ENCODE measurements around the gene OTOG.

OTOG gene

DNA sequence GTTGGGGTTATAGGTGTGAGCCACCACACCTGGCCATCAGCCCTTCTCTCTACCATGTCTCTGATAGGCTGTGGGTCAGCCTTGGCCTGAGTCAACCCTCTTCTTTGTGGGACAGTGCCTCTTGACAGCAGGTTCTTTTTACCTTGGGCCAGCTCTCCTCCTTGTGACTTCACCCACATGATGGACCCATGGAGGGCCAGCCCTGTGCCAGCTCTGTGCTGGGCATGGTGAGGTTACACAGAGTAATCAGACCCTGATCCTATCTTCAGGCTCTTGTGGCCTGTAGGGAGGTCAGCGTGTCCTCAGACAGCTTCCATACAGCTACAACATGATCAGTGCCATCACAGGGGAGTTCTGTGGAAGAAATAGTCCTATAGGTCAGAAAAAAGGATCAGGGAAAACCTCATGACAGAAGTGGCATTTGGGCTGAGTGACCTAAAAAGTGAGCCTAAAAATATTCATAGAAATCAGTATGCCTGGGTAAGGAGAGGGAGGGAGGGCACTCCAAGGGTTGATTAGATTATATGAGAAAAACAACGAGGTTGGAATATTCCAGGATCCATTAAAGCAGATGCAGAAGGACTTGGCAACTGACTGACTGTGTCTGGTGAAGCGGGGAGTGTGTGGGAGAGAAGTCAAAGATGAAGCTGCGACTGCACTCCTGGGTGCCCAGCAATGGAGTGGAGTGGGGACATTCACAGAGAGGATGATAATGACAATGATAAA lies 17.1 kb downstream of the OTOG start:
- DNase-seq = no peak

- no peak for DNase-seq
These were observed 17.6 kb downstream of the OTOG start for GRCh38 chr11:17564687-17565042.

- no peak for DNase-seq
These were observed 21.9 kb downstream of the OTOG start for GRCh38 chr11:17568944-17569343.

- DNase-seq = no peak
These were observed 23.0 kb downstream of the OTOG start for GRCh38 chr11:17570034-17570433.

GRCh38 chr11:17571431-17572358 lies 24.6 kb downstream of the OTOG start:
- no peak for DNase-seq

DNA sequence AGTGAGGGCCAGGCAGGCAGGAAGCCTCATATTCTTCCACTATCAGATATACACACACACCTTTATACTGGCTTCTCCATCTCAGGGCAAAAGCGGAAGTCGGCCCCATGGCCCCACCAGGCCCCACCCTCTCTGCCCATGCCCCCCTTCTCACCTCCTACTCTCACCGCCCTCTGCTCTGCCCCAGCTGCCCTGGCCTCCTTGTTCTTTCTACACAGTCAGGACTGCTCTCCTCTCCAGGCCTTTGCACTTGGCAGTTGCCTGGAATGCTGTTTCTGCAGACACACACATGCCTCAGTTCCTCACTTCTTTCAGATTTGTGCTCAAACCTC lies 25.3 kb downstream of the OTOG start:
- DNase-seq = no peak

DNA sequence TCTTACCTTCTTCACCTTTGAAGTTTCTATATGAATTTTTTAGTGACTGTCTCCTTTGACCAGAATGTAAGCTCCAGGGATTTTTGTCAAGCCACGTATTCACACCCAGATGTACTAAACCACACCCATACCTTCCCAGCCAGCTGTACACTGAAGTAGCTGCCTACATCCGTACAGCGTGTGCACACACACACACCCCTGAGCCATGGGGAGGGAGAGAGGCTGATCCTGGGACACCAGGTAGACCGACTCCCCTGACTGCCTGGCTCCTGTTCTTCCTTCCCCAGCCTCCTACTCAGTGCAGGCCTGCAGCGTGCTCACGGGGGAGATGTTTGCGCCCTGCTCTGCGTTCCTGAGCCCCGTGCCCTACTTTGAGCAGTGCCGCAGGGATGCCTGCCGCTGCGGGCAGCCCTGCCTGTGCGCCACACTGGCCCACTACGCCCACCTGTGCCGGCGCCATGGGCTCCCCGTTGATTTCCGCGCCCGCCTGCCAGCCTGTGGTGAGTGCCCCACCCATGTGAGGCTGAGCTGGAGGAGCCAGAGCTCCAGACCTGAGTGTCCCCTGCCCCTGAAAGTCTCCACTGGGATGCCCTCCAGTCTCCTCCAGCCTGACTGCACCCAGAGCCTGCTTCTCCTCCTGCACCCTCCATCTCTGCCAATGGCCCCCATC lies 25.9 kb downstream of the OTOG start:
- no peak for DNase-seq

- no peak for DNase-seq
These were observed 26.5 kb downstream of the OTOG start for GRCh38 chr11:17573526-17573925.

DNA sequence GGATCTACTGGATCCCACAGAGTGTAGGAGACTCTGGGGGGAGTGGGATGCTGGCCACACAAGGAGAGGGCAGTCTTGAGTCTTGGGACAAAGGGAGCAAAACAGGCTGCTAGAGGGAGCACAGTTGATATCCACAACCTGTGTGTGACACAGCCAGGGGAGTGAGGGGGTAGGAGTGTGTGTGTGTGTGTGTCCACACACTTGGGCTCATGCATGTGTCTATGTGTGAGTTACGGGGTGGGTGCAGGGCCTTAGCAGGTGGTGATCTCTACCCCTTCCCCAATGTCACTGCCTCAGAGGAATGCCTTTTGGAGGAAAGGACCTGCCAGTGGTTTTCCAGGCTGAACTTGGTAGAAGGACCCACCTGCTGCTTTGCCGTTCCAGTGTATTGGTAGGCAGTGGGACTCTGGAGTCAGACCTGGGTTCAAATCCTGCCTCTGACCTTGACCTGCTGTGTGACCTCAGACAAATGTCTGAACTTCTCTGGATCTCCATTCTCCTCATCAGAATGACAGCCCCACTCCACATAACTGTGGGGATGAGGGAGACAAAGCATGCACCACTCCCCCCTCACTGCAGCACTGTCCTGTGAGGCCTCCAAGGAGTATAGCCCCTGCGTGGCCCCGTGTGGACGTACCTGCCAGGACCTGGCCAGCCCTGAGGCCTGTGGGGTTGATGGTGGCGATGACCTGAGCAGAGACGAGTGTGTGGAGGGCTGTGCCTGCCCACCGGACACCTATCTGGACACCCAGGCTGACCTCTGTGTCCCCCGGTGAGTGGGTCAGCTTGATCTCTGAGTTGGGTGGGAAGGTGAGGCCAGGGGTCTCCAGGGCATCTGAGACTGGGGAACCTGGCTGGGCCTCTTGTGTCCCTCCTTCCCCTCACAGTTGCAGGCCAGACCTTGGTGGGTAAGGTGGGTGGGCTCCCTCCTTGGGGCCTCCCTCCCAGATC lies 27.4 kb downstream of the OTOG start:
- no peak for DNase-seq

- DNase-seq = no peak
These were observed 28.7 kb downstream of the OTOG start for GRCh38 chr11:17575431-17576425.

DNA sequence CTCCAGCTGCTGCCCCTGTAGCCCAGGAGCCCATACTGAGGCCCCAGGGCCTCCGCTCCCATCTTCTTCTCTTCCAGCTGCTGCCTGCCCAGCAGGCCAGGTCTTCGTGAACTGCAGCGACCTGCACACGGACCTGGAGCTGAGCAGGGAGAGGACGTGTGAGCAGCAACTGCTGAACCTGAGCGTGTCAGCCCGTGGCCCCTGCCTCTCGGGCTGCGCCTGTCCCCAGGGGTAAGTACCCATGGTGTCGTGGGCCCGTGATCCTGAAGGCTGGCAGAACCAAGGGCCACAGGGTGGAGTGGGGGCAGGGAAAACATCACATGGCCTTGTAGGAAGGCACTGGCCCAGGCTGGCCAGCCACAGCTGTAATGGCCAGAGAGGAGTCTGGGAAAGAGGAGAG lies 31.2 kb downstream of the OTOG start:
- DNase-seq = no peak

GRCh38 chr11:17578958-17579357 lies 31.9 kb downstream of the OTOG start:
- DNase-seq = no peak

DNA sequence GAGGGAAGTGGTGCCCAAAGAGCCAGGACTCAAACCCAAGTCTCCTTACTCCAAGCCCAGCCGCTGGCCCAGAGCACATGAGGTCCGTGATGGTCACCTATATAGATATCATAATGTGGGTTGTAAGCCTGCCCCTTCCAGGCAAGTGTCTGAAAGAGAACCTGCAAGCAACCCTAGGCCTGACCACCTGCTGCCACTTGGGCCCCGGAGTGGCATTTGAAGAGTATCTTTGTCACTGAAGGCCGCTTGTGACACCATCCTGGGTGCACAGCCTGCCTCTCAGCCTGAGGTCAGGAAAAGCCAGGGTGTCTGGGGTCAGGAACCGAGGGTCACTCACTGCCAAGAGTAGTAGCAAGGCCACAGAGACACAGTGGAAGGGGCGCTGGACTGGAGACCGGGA lies 32.4 kb downstream of the OTOG start:
- no peak for DNase-seq

DNA sequence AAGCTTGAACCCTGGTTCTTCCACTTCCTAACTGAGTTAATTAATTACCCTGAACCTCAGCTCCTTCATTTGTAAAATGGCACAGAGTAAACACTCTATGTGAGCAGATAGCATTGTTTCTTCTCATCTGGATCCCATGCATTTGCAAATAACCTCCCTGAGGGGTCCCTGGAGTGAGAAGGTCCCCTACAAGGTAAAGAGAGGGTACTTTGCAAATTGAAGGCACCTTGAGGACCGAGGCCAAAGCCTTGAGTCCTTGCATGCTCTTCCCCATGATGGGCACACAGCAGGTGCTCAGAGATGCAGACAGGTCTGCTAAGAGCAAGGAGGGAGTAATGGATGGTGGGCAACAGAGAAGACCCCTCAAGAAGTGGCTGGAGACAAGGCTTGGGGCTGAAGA lies 33.2 kb downstream of the OTOG start:
- DNase-seq = no peak

DNA sequence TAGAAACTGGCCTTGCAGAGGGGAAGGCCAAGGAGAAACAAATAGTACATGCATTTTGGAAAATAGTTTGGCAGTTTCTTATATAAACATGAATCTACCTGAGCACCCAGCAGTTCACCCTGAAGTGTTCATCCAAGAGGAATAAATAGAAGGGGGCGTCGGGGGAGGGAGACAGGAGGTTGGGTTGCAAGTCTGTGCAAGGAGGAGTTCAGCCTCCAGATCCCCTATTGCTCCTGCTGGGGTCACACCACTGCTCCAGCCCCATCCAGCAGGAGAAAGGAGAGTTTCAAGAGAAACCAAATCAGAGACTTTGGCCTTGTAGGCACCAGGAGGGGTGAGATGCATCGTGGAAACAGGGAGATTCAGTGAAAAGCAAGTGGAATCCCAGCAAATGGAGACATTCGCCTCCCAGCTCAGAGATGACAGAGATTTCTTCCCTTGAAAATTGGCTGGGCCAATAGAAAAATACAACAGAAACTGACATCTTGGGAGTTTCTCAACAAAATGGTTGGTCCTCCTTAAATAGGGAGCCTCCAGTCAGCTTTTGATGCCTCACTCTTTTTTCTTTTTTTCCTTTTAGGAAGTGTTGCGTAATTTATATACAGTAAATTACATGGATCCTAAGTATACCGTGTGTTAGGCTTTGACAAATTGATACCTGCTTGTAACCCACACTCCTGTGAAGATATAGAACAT lies 34.1 kb downstream of the OTOG start:
- no peak for DNase-seq

DNA sequence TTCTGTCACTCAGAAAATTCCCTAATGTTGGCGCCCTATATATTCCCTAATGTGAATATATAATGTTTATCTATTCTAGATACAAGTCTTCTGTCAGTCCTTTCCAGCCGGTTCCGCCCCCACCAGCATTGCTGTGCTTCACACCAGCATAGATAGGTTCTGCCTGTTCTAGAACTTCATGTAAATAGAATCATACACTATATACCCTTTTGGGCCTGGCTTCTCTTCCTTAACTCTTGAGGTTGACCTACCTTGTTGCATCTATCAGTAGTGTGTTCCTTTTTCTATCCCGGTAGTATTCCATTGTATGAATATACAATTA lies 34.6 kb downstream of the OTOG start:
- DNase-seq = no peak

GRCh38 chr11:17585911-17586695 lies 39.0 kb downstream of the OTOG start:
- DNase-seq = no peak

DNA sequence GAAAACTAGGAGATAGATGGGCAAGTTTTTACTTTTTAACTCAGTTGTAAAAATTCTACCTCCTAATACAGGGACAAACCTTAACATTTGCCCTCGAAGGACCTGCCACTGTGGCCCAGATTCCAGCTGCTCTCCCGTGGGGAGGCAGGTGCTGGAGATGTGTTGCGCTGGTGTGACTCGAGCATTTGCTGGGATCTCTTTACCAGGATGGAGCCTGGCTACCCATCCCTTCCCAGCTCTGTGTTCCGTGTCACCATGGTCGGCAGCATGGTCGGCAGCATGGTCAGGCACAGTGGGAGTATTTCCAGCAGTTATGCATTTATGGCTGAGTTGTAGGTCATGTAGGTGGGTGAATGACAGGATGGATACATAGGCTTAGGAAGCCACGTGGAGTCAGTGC lies 41.1 kb downstream of the OTOG start:
- DNase-seq = no peak

GRCh38 chr11:17588721-17589120 lies 41.7 kb downstream of the OTOG start:
- DNase-seq = no peak

GRCh38 chr11:17590463-17590862 lies 43.4 kb downstream of the OTOG start:
- no peak for DNase-seq
